Mononuclear cell (primary cell): ENCODE results near the gene SRXN1. TPM values are rescaled to one million over a fixed set of nuclear protein-coding genes. Genes with fewer than 3 reads are reported as not detected.

Experiments
- H3K27me3 ChIP-seq: 2 replicates; pipeline ENCODE4 v1.6.0; 2011; ENCODE audit warnings: low read length, control low read depth; ENCODE audit not compliant: insufficient read depth
- H3K4me1 ChIP-seq: 2 replicates; pipeline ENCODE4 v1.5.1; 2011; ENCODE audit warnings: mild to moderate bottlenecking, low read length, control low read depth; ENCODE audit not compliant: insufficient read depth
- H3K4me3 ChIP-seq: 2 replicates; pipeline ENCODE4 v1.5.1; 2011; ENCODE audit warnings: mild to moderate bottlenecking, low read length, moderate library complexity
- H3K9me3 ChIP-seq: 2 replicates; pipeline ENCODE4 v1.5.1; 2011; ENCODE audit warnings: low read depth, mild to moderate bottlenecking, control low read depth, low read length
- total RNA-seq: library from RNA; depleted of rRNA; stranded (reverse); fragments of >200 nt; gene quantifications from one replicate; pipeline ENCODE4 v1.2.3, GENCODE V29; 2012

Gene SRXN1
- total RNA-seq, 1 donor = 35.2 TPM

GRCh38 chr20:667351-668034, 14.5 kb upstream of the SRXN1 start:
- H3K27me3 ChIP-seq = peaks cover 49% of the 10 kb centered on the region
- peaks cover 7% of the 10 kb centered on the region for H3K4me1 ChIP-seq
- H3K4me3 ChIP-seq = no peak overlapping the region
- no peaks in the 10 kb centered on the region for H3K9me3 ChIP-seq

GRCh38 chr20:666877-667276, 13.9 kb upstream of the SRXN1 start:
- Histone ChIP-seq H3K27me3 (peaks cover 47% of the 10 kb centered on the region), H3K4me3 (no peak overlapping the region), H3K9me3 (no peaks in the 10 kb centered on the region), H3K4me1 (peaks cover 13% of the 10 kb centered on the region)

GRCh38 chr20:665276-665675, 12.3 kb upstream of the SRXN1 start:
- H3K27me3 ChIP-seq = peaks cover 39% of the 10 kb centered on the region
- peaks cover 29% of the 10 kb centered on the region for H3K4me1 ChIP-seq
- no peak overlapping the region for H3K4me3 ChIP-seq
- H3K9me3 ChIP-seq = no peaks in the 10 kb centered on the region

GRCh38 chr20:664576-664975, 11.6 kb upstream of the SRXN1 start:
- Histone ChIP-seq H3K4me1 (peaks cover 36% of the 10 kb centered on the region), H3K9me3 (no peaks in the 10 kb centered on the region), H3K4me3 (no peak overlapping the region), H3K27me3 (peaks cover 39% of the 10 kb centered on the region)

GRCh38 chr20:664151-664550, 11.2 kb upstream of the SRXN1 start:
- Histone ChIP-seq H3K9me3 (no peaks in the 10 kb centered on the region), H3K4me3 (no peak overlapping the region), H3K27me3 (peaks cover 39% of the 10 kb centered on the region), H3K4me1 (peaks cover 40% of the 10 kb centered on the region)

GRCh38 chr20:663315-664090, 10.5 kb upstream of the SRXN1 start:
- Histone ChIP-seq H3K4me3 (no peak overlapping the region), H3K4me1 (peaks cover 47% of the 10 kb centered on the region), H3K9me3 (no peaks in the 10 kb centered on the region), H3K27me3 (peaks cover 39% of the 10 kb centered on the region)

- H3K27me3 ChIP-seq = peaks cover 35% of the 10 kb centered on the region
Measured at GRCh38 chr20:662277-663192, 9.5 kb upstream of the SRXN1 start.

GRCh38 chr20:661474-662270, 8.7 kb upstream of the SRXN1 start:
- Histone ChIP-seq H3K9me3 (no peaks in the 10 kb centered on the region), H3K27me3 (peaks cover 33% of the 10 kb centered on the region), H3K4me1 (peaks cover 53% of the 10 kb centered on the region), H3K4me3 (no peak overlapping the region)

More at GRCh38 chr20:662277-663192, 9.5 kb upstream of the SRXN1 start:
- H3K4me3 ChIP-seq = no peak overlapping the region
- peaks cover 53% of the 10 kb centered on the region for H3K4me1 ChIP-seq
- H3K9me3 ChIP-seq = no peaks in the 10 kb centered on the region

- H3K4me1 ChIP-seq = peaks cover 66% of the 10 kb centered on the region
- no peaks in the 10 kb centered on the region for H3K9me3 ChIP-seq
- H3K4me3 ChIP-seq = no peak overlapping the region
- H3K27me3 ChIP-seq = peaks cover 8% of the 10 kb centered on the region
Measured at GRCh38 chr20:658731-659291, 5.8 kb upstream of the SRXN1 start.

GRCh38 chr20:658202-658601, 5.2 kb upstream of the SRXN1 start:
- H3K27me3 ChIP-seq = peaks cover 7% of the 10 kb centered on the region

GRCh38 chr20:655726-656624, 3.0 kb upstream of the SRXN1 start:
- no peak overlapping the region for H3K4me3 ChIP-seq
- peaks cover 62% of the 10 kb centered on the region for H3K4me1 ChIP-seq
- H3K27me3 ChIP-seq = no peaks in the 10 kb centered on the region

More at GRCh38 chr20:658202-658601, 5.2 kb upstream of the SRXN1 start:
- Histone ChIP-seq H3K9me3 (no peaks in the 10 kb centered on the region), H3K4me3 (no peak overlapping the region), H3K4me1 (peaks cover 64% of the 10 kb centered on the region)

GRCh38 chr20:654417-654750, 1.4 kb upstream of the SRXN1 start:
- H3K27me3 ChIP-seq = no peaks in the 10 kb centered on the region
- H3K9me3 ChIP-seq = no peaks in the 10 kb centered on the region
- H3K4me3 ChIP-seq = no peak overlapping the region
- H3K4me1 ChIP-seq = peaks cover 46% of the 10 kb centered on the region

More at GRCh38 chr20:655726-656624, 3.0 kb upstream of the SRXN1 start:
- H3K9me3 ChIP-seq = no peaks in the 10 kb centered on the region

GRCh38 chr20:653590-654416, 803 bp upstream of the SRXN1 start:
- peaks cover 41% of the 10 kb centered on the region for H3K4me1 ChIP-seq
- peak overlapping the region; percentile 47 for H3K4me3 ChIP-seq
- H3K27me3 ChIP-seq = no peaks in the 10 kb centered on the region
- no peaks in the 10 kb centered on the region for H3K9me3 ChIP-seq
